ENCODE results near the gene ALDH4A1.

ALDH4A1 gene

DNA sequence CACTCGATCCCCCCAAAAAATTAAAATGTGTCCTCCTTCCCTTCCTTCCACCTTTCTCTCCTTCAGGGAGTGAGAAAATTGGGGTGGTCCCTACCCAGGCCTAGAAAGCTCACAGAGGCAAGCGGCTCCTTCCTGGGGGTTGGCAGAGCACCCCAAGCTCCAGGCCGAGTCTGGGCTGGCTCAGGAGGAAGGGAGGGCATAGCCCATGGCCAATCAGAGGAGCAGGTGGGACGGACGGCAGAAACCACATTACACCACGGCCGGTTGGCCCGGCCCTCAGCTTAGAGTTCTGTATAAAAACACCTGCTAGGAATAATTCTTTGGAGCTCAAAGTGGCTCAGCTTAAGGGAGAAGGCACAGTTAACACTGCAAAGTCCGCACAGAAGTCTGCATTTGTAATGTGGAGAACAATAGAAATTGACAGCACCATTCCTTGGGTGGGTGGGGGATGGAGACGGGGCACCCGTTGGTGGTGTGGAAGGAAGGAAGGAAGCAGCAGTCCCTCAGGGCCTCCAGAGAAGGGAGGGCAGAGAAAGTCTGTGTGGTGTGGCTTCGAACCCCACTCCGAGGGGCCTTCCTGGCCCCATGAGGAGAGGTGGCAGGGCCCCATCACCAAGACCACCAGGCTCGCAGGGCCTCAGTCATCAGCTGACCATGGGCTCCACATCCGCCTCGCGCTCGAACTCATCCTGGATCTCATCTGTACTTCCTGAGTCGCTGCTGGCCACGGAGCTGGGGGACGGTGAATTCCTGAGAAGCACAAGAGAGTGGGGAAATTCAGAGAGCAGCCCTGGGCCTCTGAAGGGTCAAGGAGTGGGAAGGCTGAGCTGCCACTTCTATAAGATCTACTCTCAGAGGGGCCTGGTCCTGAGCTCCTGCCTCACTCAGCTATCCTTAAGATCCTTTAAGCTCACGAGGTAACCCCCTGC is 5.8 kb upstream of the ALDH4A1 start:
- TF ChIP-seq, protein P1, sequence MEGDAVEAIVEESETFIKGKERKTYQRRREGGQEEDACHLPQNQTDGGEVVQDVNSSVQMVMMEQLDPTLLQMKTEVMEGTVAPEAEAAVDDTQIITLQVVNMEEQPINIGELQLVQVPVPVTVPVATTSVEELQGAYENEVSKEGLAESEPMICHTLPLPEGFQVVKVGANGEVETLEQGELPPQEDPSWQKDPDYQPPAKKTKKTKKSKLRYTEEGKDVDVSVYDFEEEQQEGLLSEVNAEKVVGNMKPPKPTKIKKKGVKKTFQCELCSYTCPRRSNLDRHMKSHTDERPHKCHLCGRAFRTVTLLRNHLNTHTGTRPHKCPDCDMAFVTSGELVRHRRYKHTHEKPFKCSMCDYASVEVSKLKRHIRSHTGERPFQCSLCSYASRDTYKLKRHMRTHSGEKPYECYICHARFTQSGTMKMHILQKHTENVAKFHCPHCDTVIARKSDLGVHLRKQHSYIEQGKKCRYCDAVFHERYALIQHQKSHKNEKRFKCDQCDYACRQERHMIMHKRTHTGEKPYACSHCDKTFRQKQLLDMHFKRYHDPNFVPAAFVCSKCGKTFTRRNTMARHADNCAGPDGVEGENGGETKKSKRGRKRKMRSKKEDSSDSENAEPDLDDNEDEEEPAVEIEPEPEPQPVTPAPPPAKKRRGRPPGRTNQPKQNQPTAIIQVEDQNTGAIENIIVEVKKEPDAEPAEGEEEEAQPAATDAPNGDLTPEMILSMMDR (IDR thresholded peaks at IDR 0.05): no peak

DNA sequence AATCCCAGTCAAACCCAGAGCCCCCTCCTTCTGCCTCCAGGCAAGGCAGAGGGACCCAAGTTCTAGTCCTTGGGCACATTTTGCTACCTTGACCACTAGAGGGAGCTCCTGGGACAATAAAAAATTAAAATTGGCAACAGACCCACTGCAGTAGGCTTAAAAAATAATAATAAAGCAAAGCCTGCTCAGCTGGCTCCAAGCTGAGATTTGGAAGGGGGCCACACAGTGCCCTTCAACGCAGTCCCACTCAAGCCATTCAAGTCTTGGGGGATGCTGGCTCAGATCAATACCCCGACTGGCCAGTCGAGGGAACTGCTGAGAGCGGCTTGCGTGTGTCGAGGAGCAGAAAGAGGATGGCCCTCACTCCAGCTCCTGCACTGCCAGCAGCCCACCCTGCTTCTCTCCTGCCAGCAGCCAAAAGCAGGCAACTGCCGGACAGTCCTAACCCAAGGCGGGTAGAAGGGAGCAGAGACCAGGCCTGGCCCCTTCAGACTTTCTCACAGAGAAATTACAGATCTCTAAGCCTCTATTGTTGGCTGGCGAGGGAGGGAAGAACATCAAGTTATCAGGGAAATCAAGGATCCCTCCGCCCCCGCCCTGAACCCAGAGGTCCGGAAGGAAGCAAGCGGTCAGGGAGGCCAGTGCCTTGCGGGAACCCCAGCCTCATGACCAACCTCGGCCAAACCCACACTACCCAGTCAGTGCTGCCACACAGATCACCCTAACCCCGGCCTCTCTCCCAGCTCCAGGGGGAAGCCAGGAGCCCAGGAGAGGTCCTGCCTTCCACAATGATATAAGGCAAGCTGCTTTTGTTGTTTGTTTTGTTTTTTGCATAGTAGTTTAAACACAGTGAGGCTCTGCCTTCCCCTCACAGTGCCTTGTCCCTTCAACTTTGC is 4.9 kb upstream of the ALDH4A1 start:
- TF ChIP-seq, protein P1 (IDR thresholded peaks at IDR 0.05): peak; percentile 64

DNA sequence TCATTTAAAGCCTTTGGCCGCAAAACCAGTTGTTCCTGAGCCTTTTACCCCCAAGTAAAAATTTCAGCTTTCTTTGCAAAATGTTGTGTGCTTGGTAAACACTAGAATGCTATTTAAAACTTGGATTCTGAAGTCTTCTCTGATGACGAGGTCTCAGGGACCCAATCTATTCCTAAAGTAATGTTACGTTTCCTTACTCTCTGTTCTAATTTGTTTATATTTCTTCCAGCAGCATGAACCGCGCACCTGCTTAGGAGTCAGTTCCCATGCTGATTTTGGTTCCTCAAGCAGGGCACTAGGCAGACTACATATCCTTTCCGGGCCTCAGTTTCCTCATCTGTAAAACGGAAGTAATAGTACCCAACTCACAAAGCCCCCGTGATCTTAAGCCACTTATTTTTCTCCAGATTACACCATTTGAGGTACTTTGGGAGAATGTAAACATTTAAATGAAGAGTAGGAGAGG is 969 bp upstream of the ALDH4A1 start:
- TF ChIP-seq, protein P1 (IDR thresholded peaks at IDR 0.05): no peak

DNA sequence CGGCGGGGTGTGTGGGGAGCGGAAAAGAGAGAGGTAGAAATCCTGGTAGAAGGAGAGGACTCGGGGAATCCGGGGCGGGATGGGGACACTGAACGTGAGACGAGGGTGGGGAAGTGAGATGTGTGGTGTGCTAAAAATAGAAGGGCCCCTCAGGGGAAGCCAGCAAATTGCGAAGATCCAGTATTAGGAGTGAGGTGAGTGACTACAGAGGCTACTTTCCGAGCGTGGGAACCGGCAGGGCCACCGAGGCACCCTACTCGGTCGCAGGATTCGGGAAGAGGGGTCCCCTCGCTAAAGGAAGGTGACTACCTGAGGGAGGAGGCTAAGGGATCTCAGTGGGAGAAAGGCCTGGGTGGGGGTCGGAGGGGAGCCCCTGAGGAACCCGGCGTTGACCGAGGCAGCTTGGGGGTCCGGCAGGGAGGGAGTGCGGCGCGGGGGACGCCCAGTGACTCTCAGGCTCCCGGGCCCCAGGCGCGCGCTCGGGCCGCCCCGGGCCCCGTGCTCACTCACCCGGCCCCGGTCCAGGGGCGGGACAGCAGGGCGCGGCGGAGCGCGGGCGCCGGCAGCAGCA is 318 bp downstream of the ALDH4A1 start:
- TF ChIP-seq, protein P1 (IDR thresholded peaks at IDR 0.05): no peak

DNA sequence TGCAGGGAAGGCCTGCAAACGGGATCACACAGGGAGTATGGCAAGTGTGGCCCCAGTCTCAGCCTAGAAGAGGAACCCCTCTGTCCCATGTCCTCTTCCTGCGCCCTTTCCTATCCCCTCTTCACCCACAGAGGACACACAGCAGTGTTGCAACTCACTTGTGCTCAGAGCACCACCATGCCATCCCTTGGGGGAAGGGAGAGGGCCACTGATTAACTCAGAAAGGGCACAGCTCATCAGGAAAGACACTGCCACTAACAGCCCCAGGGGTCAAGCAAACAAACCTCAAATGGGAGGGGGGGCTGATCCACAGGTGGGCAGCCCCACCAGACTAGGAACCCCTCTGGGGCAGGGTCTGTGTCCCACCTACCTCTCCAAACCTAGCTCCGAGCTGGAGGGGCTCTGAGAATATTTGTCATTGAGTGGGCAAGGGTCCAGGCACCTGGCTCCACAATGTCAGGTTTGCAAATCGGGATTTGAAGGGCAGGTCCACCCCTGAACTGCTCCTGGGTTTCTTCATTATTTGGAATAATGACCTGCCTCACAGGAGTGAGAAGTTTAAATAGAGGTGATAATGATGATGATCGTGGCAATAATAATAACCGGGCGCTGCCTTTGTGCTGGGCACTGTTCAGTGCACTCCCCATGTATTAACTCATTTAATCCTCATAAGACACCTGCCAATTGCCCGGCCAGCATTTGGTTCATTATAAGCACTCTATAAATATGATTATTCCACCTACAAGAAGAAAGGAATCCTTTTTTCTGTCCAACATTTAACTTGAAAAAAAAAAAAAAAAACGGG is 1.0 kb downstream of the ALDH4A1 start:
- TF ChIP-seq, protein P1 (IDR thresholded peaks at IDR 0.05): no peak

DNA sequence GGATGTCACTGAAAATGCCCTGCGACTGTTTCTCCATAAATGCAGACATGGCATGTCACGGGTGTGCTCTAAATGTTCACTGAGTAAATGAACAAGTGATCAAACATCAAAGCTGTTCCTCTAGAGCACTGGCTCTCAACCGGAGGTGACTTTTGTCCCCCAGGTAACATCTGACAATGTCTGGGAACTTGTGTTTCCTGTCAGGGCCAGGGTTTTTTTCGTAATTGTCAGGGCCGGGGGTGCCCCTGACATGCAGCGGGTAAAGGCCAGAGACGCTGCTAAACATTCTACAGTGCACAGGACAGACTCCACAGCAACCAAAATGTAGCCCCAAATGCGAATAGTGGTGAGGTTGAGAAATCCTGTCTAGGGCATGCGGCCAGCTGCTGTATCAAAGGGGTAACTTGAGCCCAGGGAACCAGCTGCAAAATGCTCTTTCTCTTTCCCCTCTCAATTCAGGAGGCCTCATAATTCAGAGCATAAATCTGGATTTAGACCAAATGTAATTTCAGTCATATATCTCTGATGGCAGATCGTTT is 2.0 kb downstream of the ALDH4A1 start:
- TF ChIP-seq, protein P1 (IDR thresholded peaks at IDR 0.05): no peak

Data from LNCAP (cell line).